B cell (primary cell): ENCODE measurements around the gene AP3M1. TPM values are rescaled to one million over a fixed set of nuclear protein-coding genes. Genes with fewer than 3 reads are reported as not detected.
"Not testable (repeated sequence)": the region's sequence is repeated elsewhere in the genome, so short reads cannot be mapped to it uniquely, and the experiment has no call there.

Source experiments
- ATAC-seq: fragments of 200-7000 bp; cut with Tn5 transposase; one replicate; pipeline ENCODE4 v1.10.0; 2021; ENCODE audit warnings: low read depth, mild to moderate bottlenecking, moderate number of reproducible peaks, moderate library complexity
- CTCF ChIA-PET: fragments of 350-600 bp; sonication (Branson Sonifier 250); formaldehyde crosslinking; loops from one replicate; lab custom pipeline; 2021; ENCODE audit warnings: antibody characterized with exemption, inconsistent platforms; lab: Charles Lee
- POLR2A ChIA-PET: fragments of 350-600 bp; sonication (Branson Sonifier 250); formaldehyde crosslinking; loops from one replicate; lab custom pipeline; 2021; ENCODE audit warnings: antibody characterized with exemption; lab: Charles Lee
- DNase-seq: peaks from one replicate; pipeline ENCODE4 v3.0.0; 2013
- H2AFZ ChIP-seq: 2 replicates; pipeline ENCODE4 v1.6.1; 2012; ENCODE audit warnings: mild to moderate bottlenecking, low read depth, low read length; ENCODE audit not compliant: insufficient read depth, poor library complexity, severe bottlenecking
- H3K27ac ChIP-seq, 2 donors: 1 replicate in 1 of 2; 2 replicates in 1 of 2; pipeline ENCODE4 v1.5.1; 2012 to 2013; ENCODE audit warnings: low read length in 2 of 2, mild to moderate bottlenecking in 2 of 2, moderate library complexity in 1 of 2
- H3K27me3 ChIP-seq, 4 experiments: fragments of 200-600 bp in 1 of 4; sonication (generic) in 1 of 4; replicated peaks in 1 of 4; 1 replicate in 2 of 4; 2 replicates in 2 of 4; pipeline versions ENCODE4 v1.6.1 to v1.7.0; 2013 to 2016; ENCODE audit warnings: low read length in 3 of 4, mild to moderate bottlenecking in 2 of 4, mixed read lengths in 1 of 4, moderate library complexity in 1 of 4; ENCODE audit not compliant: insufficient read depth in 4 of 4, control insufficient read depth in 3 of 4; ENCODE audit errors: control extremely low read depth in 1 of 4
- H3K36me3 ChIP-seq, 2 experiments: replicated peaks in 1 of 2; 1 replicate in 1 of 2; 2 replicates in 1 of 2; pipeline versions ENCODE4 v1.6.1 to v1.7.1; 2013; ENCODE audit warnings: low read length in 1 of 2; ENCODE audit not compliant: insufficient read depth in 2 of 2, control insufficient read depth in 1 of 2; ENCODE audit errors: control extremely low read depth in 1 of 2, extremely low read depth in 1 of 2
- H3K4me1 ChIP-seq, 2 donors: fragments of 200-600 bp in 1 of 2; sonication (generic) in 1 of 2; 1 replicate in 1 of 2; 2 replicates in 1 of 2; pipeline versions ENCODE4 v1.5.1 to v1.6.1; 2013 to 2017; ENCODE audit warnings: low read length in 2 of 2; ENCODE audit not compliant: control insufficient read depth in 2 of 2, insufficient read depth in 2 of 2
- H3K4me2 ChIP-seq: replicated peaks from 2 replicates; pipeline ENCODE3; 2012; ENCODE audit warnings: mild to moderate bottlenecking, low read depth, low read length; ENCODE audit not compliant: poor library complexity, severe bottlenecking
- H3K4me3 ChIP-seq, 5 experiments: fragments of 200-600 bp in 1 of 5; sonication (generic) in 1 of 5; 1 replicate in 3 of 5; 2 replicates in 2 of 5; pipeline versions ENCODE4 v1.5.1 to v1.7.0; 2011 to 2016; ENCODE audit warnings: low read length in 4 of 5, mild to moderate bottlenecking in 4 of 5, low read depth in 2 of 5, control low read depth in 1 of 5, moderate library complexity in 1 of 5; ENCODE audit not compliant: insufficient read depth in 1 of 5; ENCODE audit errors: control extremely low read depth in 1 of 5, extremely low read depth in 1 of 5
- H3K79me2 ChIP-seq: fragments of 200-600 bp; sonication (generic); one replicate; pipeline ENCODE4 v1.6.0; 2016; ENCODE audit warnings: low read length; ENCODE audit not compliant: control insufficient read depth, insufficient read depth
- H3K9ac ChIP-seq: fragments of 200-600 bp; sonication (generic); 2 replicates; pipeline ENCODE4 v1.6.1; 2017; ENCODE audit warnings: mild to moderate bottlenecking, low read length, moderate library complexity
- H3K9me3 ChIP-seq, 3 donors: one replicate each; pipeline versions ENCODE4 v1.6.1 to v1.7.1; 2013; ENCODE audit warnings: low read length in 2 of 3; ENCODE audit not compliant: control insufficient read depth in 2 of 3, insufficient read depth in 1 of 3; ENCODE audit errors: control extremely low read depth in 1 of 3
- H4K20me1 ChIP-seq: 2 replicates; pipeline ENCODE4 v1.6.0; 2012; ENCODE audit warnings: mild to moderate bottlenecking, low read length; ENCODE audit not compliant: insufficient read depth, control insufficient read depth, poor library complexity, severe bottlenecking
- H3K27ac Mint-ChIP-seq: one replicate; pipeline ENCODE4 v1.8.0; 2021; ENCODE audit warnings: mixed read lengths
- H3K27me3 Mint-ChIP-seq: one replicate; pipeline ENCODE4 v1.8.0; 2021; ENCODE audit warnings: mixed read lengths
- H3K4me1 Mint-ChIP-seq: one replicate; pipeline ENCODE4 v1.8.0; 2021; ENCODE audit warnings: mixed read lengths
- H3K4me3 Mint-ChIP-seq: one replicate; pipeline ENCODE4 v1.8.0; 2021; ENCODE audit warnings: mixed read lengths
- H3K9me3 Mint-ChIP-seq: one replicate; pipeline ENCODE4 v1.8.0; 2022; ENCODE audit warnings: mixed read lengths; ENCODE audit not compliant: insufficient read depth
- EZH2 ChIP-seq: IDR thresholded peaks from 2 replicates; pipeline ENCODE4 v1.6.1; 2012; ENCODE audit warnings: borderline replicate concordance, low read depth, mild to moderate bottlenecking, moderate library complexity, low read length; ENCODE audit not compliant: insufficient read depth, poor library complexity, severe bottlenecking
- whole genome bisulfite sequencing: methylation state at CpG from one replicate; pipeline ENCODE4 v1.1.5; 2013; ENCODE audit warnings: missing lambda C conversion rate; ENCODE audit not compliant: insufficient coverage; 5-methylcytosine and 5-hydroxymethylcytosine counted together
- intact Hi-C: fragments of 100-400 bp; cut with micrococcal nuclease; formaldehyde crosslinking; loops from one replicate; pipeline ENCODE4 v1.10.0; 2022
- polyA plus RNA-seq: library from polyadenylated mRNA; depleted of rRNA; stranded (reverse); fragments of >200 nt; gene quantifications from 2 replicates; pipeline ENCODE4 v1.2.3, GENCODE V29; 2012
- total RNA-seq, 2 donors: library from RNA; stranded (reverse); fragments of 120-200 nt in 1 of 2; gene quantifications; 1 replicate in 1 of 2; 2 replicates in 1 of 2; pipeline versions ENCODE4 v1.2.3 to v1.2.4, GENCODE V29; 2013 to 2022
- TF ChIP-seq, protein P1 (sequence below): fragments of 200-600 bp; IDR thresholded peaks from one replicate; pipeline ENCODE4 v1.8.0; 2022; ENCODE audit warnings: antibody characterized with exemption, mild to moderate bottlenecking

Gene AP3M1
- total and polyA plus RNA-seq, 2 donors (not counting 1 experiment from before 2014, with no cell fraction given) = 21.6 to 50.4 TPM

DNA sequence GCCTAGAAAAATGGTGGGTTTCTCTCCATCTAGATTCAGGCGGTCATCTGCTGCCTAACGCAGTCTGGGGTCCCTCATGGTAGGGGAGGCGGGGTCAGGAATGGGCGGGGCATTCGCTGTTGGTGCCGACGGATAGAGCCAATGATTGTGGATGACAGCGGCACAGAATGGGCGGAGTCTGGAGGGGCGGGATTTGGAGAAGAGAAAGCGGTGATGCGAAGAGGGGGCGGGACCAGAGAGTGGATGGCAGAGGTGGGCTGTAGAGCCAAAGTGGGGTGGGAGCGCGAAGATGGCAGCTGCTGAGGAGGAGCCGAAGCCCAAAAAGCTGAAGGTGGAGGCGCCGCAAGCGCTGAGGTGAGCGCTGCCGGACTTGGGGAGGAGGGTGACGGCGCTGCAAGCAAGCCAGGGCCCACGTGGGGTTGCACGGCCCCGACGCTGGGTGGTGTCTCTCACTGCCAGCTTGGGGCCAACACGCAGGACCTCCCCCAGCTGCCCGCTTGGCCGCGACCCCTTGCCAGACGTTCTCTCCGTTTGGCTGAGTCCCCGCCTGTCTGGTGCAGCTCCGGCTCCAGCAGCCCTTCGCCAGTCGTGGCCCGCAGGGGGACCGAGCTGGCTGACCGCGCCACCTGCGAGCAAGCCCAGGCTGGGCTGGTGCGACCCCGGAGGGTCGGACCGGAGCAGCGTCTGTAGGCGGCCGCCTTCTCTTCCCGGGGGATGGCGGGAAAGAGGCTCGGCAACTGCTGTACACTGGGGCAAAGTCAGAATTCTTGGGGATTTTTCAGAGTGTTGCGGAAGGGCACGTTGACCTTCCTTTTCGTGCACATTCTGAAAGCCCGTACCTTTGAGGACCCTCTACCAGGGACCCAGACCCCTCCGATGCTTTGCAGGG, 606 bp upstream of the AP3M1 start, which contains the start of gene ADK:
Gene ADK (plus strand): TSS at position 232 of the 889 bp plus-strand sequence. CDS start 58 bp downstream, at position 290.
- Histone ChIP-seq H3K4me1 (peaks cover 41 to 60% of the 10 kb centered on the region in 2 donors), H4K20me1 (peaks cover 23% of the 10 kb centered on the region), H2AFZ (peak within 1 kb of the TSS; percentile 91), H3K9me3 (no peaks in the 10 kb centered on the region), H3K79me2 (peaks cover 96% of the 10 kb centered on the region), H3K27ac (peak within 1 kb of the TSS; percentile 93 to 97), H3K4me3 (peak within 1 kb of the TSS; percentile 87 to 98 (median 94)), H3K27me3 (no peaks in the 10 kb centered on the region), H3K36me3 (peaks cover 0 to 9% of the 10 kb centered on the region in 2 experiments), H3K9ac (peak within 1 kb of the TSS; percentile 96), H3K4me2 (peak within 1 kb of the TSS; percentile 93)
- peak; percentile 100 for DNase-seq
- CTCF ChIA-PET = interaction anchor here (0.9 to 5.8 kb wide), 18 partner anchors 11 to 949 kb away, joined by 3 to 58 read pairs (median 4); no protein-coding TSS in a partner anchor
- Mint-ChIP-seq H3K4me1 (peaks cover 55% of the 10 kb centered on the region), H3K9me3 (no peaks in the 10 kb centered on the region), H3K27ac (no peak within 1 kb of the TSS), H3K27me3 (no peaks in the 10 kb centered on the region), H3K4me3 (no peak within 1 kb of the TSS)
- POLR2A ChIA-PET = interaction anchor here (0.9 to 2.0 kb wide), 8 partner anchors 15 to 1060 kb away, joined by 3 to 31 read pairs (median 6); partner anchors contain the start of gene VDAC2
- peak; percentile 95 for ATAC-seq
- TF ChIP-seq EZH2 = no peak
- TF ChIP-seq, protein P1, sequence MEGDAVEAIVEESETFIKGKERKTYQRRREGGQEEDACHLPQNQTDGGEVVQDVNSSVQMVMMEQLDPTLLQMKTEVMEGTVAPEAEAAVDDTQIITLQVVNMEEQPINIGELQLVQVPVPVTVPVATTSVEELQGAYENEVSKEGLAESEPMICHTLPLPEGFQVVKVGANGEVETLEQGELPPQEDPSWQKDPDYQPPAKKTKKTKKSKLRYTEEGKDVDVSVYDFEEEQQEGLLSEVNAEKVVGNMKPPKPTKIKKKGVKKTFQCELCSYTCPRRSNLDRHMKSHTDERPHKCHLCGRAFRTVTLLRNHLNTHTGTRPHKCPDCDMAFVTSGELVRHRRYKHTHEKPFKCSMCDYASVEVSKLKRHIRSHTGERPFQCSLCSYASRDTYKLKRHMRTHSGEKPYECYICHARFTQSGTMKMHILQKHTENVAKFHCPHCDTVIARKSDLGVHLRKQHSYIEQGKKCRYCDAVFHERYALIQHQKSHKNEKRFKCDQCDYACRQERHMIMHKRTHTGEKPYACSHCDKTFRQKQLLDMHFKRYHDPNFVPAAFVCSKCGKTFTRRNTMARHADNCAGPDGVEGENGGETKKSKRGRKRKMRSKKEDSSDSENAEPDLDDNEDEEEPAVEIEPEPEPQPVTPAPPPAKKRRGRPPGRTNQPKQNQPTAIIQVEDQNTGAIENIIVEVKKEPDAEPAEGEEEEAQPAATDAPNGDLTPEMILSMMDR = peak; percentile 39
- WGBS = under 1% methylated on average over 53 of the region's 57 CpGs
- intact Hi-C loops = loop anchor here (1.0 to 5.0 kb wide), 11 partner anchors 14 to 1086 kb away; partner anchors contain the start of genes KAT6B, SAMD8, VCL and VDAC2

DNA sequence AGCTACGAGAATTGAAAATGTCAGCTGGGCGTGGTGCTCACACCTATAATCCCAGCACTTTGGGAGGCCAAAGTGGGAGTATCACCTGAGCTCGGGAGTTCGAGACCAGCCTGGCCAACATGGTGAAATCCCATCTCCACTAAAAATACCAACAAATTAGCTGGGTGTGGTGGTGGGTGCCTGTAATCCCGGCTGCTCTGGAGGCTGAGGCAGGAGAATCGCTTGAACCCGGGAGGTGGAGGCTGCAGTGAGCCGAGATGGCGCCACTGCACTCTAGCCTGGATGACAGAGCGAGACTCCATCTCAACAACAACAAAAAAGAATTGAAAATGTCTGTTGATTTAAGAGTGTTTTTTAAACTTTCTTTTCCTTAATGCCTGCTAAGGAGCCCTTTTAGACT, 3.6 kb downstream of the AP3M1 start:
- H3K4me3 ChIP-seq, H3K27ac ChIP-seq, H3K4me2 ChIP-seq, H3K27ac Mint-ChIP-seq, DNase-seq, H3K4me3 Mint-ChIP-seq, H3K27me3 ChIP-seq, ATAC-seq, intact Hi-C loops, H3K9me3 ChIP-seq, H3K27me3 Mint-ChIP-seq, H3K9me3 Mint-ChIP-seq, H3K9ac ChIP-seq, H2AFZ ChIP-seq: not testable (repeated sequence)
- peaks cover 93% of the 10 kb centered on the region for H3K79me2 ChIP-seq
- peaks cover 10 to 26% of the 10 kb centered on the region in 2 donors for H3K4me1 ChIP-seq
- H3K4me1 Mint-ChIP-seq = peaks cover 27% of the 10 kb centered on the region
- H4K20me1 ChIP-seq = peaks cover 23% of the 10 kb centered on the region
- H3K36me3 ChIP-seq = peaks cover 0 to 11% of the 10 kb centered on the region in 2 experiments
- ChIA-PET POLR2A (interaction anchor here (0.6 kb wide), 1 partner anchor 830 kb away, joined by 3 read pairs; no protein-coding TSS in a partner anchor), CTCF (interaction anchor here (0.7 to 5.8 kb wide), 2 partner anchors 67 to 115 kb away, joined by 4 to 58 read pairs; no protein-coding TSS in a partner anchor)
- whole genome bisulfite sequencing = 90% methylated on average over 2 of the region's 10 CpGs
